ENCODE measurements around the gene GPC5.
"Not testable (repeated sequence)": the region's sequence is repeated elsewhere in the genome, so short reads cannot be mapped to it uniquely, and the experiment has no call there.

The GPC5 gene

DNA sequence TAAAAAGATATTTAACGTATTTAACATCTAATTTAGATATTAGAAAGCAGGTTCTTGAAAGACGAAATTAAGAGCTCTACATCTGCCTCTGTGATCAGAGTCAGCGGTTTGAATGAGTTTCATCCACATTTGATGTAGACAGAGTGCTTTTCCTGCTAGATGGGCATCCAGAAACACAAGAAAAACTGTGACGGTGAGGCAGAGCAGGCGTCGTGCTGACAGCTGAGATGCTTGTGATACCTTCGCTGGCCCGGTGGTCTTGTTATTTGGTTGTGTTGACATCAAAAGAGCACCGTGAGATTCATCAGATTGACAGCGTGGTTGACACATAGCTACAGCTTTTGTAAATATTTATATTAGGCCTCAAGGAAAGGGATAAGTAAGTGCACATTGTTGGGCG is 399.1 kb downstream of the GPC5 start:
- no peak for DNase-seq

DNA sequence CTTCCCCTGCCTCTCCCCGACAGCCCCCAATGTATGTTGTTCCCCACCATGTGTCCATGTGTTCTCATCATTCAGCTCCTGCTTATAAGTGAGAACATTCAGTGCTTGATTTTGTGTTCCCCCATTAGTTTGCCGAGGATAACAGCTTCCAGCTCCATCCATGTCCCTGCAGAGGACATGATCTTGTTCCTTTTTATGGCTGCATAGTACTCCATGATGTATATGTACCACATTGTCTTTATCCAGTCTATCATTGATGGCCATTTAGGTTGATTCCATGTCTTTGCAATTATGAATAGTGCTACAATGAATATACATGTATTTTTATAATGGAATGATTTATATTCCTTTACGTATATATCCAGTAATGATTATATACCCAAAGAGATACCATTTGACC is 399.9 kb downstream of the GPC5 start:
- DNase-seq, result not testable (repeated sequence)

DNA sequence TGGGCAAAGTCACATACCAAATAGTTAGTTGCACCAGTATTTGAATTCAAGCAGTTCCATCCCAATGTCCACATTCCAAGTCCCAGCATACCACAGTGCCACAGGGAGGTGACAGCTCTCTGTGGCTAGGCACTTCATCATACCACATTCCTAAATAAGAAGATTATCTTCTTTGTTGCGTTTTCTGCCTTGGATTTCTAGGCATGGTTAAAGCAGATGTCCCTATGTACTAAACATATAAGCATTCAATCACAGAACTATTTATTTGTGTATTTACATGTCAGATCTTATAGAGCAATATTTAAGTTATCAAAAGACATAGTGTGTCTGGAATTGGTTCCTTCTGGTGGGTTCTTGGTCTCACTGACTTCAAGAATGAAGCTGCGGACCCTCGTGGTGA is 403.4 kb downstream of the GPC5 start:
- DNase-seq, result not testable (repeated sequence)

DNA sequence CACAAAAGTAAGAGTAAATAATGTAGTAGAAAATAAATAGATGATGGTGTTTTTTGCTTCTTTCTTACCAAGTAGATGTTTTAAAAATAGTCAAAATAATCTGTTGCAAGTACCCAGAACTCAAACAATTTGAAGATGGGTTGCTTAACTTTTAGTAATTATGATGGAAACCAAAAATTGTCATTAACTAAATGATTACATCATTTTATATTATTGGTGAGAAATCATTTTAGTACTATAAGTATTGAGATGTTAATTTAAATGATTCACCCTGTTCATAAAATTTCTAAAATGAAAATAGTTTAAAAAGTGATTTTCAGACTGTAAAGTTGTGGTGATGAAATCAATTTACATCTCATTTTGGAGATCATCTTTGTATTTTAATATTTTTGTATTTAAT is 404.5 kb downstream of the GPC5 start:
- DNase-seq, result no peak

- no peak for DNase-seq
Measured at GRCh38 chr13:91804724-91805123, 406.3 kb downstream of the GPC5 start.

DNA sequence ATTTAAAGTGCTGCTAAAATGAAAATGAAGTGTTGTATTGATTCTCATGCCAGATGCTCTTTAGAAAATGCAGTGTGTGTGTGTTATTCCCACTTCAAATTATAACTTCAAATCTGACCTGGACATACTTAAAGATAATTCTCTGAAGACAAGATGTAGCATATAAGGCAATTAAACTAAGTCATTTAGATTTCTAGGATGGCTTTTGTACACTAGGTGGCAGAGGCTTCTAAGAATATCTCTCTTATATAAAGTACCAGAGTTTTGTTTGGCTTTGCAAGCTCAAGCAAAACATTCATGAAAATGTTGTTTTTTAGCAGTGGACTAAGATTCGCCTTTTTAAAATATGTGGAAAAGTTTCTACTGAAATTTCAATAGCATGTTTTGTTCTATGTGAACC is 407.2 kb downstream of the GPC5 start:
- DNase-seq, result no peak

DNA sequence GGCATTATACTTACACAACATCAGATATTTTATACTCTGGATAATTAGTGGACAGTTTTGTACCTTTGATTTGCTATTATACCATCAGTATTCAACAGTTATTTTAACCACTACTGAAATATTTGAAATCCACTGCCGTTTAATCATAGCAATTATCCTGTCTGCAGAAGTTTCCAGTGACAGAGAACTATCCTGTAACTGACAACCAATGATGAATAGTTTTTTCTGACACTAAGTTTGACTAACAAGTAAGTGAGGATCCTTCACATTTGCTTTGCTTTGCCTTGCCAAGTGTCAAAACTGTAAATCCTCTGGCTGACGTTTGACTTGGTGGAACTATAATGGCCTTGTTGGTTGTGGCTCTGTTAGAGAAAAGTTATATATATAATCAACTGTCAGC is 410.7 kb downstream of the GPC5 start:
- no peak for DNase-seq

DNA sequence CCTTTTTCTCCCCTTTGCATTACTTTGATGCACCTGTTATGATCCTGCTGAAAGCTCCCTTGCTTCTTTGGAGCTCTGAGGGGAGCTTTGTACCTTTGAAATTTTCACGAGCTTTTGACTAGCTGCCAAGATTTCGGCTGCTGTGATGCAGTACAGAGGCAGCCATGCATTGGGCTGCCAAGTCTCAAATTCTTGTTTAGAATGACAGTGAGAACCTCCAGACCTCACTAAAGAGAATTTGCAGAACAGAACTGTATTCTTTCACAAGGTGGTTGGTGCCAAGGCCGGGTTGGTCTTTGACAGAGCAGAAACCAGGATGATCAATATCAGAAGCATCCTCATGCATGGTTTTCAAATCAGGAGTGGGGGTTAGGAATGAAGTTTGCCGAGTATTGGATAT is 414.8 kb downstream of the GPC5 start:
- no peak for DNase-seq

- DNase-seq, result no peak
Measured at GRCh38 chr13:91816263-91816807, 417.9 kb downstream of the GPC5 start.

DNA sequence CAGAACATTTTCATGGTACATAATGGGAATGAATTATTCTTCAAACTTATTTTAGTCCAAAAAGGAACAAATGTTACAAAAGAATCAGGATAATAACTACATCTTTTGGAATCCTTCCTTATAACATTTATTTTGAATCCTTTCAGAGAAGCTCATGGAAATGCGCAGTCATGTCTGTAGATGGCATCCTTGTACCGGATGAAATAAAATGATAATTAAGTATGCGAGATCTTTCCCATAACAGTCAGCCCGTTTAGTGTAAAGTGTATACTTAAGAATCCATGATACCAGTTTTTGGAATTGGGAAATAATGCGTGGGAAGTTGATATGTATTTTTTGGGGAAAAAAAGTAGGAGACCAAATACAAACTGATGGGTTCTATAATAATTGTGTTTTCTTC is 418.8 kb downstream of the GPC5 start:
- no peak for DNase-seq

DNA sequence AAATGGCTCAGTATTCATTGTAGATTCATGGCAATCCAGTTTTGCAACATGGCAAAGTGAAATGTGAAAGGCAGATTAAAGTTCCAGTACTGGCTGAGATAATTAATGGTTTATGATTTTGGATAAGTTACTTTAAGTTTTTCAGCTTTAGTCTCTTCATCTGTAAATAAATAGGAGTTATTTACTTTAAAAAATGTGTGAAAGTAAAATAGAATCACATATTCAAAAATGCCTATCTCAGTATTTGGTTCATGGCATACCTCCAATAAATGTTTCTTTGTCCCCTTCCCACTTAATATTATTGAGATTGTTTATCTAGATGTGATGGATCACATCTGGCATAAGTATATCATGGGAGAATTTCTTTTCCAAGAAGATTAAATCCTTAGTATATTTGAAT is 426.0 kb downstream of the GPC5 start:
- DNase-seq, result no peak

GRCh38 chr13:91825516-91825915 is 427.1 kb downstream of the GPC5 start:
- DNase-seq, result no peak

GRCh38 chr13:91836553-91836952 is 438.1 kb downstream of the GPC5 start:
- DNase-seq, result no peak

- DNase-seq, result no peak
Measured at GRCh38 chr13:91845612-91846011, 447.2 kb downstream of the GPC5 start.

DNA sequence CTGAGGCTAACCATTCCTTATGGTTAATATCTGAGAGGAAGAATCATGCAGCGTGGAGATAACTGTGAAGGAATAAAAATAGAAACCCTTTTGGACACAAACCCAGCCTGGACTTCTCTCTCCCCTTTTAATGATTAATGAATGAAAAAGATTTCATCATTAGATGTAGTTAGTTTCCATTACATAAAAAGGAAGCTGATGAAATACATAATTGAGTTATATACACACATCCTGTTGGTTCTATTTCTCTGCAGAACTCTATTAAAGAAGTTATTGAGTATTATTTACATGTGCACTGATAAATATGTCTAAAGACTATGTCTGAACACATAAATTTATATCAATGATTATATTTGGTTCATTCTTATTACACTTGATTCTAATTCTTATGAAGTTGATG is 465.3 kb downstream of the GPC5 start:
- DNase-seq, result no peak

GRCh38 chr13:91868351-91868750 is 469.9 kb downstream of the GPC5 start:
- no peak for DNase-seq

GRCh38 chr13:91878491-91878890 is 480.1 kb downstream of the GPC5 start:
- no peak for DNase-seq

GRCh38 chr13:91879360-91879759 is 480.9 kb downstream of the GPC5 start:
- DNase-seq, result no peak

- no peak for DNase-seq
Measured at GRCh38 chr13:91882918-91883317, 484.5 kb downstream of the GPC5 start.

- DNase-seq, result no peak
Measured at GRCh38 chr13:91889641-91890040, 491.2 kb downstream of the GPC5 start.

DNA sequence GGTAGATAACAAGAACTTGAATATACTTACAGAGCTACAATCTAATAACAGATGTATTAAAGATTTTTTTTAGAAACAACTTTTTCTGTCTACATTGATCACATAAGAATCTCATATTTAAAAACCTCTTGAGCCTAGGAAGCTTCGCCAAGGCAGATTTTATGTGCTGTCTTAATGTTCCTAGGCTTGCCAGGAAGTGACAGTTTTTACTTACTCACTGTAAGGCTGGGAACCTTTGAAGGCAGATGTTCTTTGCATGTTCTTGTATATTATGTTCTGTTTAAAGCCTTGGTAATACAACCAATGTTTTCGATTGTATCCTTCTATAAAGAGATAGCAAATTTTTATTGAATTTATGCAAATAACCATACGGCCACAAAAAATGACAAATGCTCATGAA is 492.7 kb downstream of the GPC5 start:
- DNase-seq, result no peak

DNA sequence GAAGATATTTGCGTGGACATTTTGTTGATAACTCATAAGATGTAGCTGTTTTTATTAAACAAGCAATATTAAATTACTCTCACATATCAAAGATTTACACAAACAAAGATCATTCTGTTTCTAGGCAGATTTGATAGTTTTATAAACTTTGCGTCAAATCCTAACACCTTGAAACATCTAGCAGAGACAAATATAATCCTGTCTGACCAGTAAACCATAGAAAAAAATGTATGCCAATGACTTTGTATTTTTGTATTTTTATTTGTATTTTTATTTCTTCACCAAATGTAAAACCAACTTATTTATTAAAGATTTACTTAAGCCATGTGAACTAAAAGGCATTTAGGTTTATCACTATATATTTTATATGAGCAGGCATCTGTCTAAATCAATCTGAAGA is 494.6 kb downstream of the GPC5 start:
- DNase-seq, result no peak

- DNase-seq, result no peak
Measured at GRCh38 chr13:91894316-91894715, 495.9 kb downstream of the GPC5 start.

DNA sequence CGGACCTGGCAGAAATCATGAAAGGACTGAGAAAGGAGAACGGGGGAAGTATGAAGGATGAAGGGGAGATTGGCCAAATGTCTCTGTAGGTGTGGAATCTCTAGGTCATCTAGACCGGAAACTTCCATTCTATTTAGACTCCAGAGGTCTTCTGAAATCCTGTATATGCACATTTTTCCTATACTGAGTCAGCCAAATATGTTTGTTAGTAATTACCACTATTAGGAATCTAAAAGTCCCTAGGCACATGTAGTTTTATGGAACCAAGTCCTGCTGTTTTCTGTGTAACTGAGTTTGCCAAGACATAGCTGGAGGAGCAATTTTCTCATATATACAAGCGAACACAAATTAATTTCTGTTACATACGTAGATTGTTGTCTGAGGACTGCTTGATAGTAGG is 498.1 kb downstream of the GPC5 start:
- no peak for DNase-seq

- not testable (repeated sequence) for DNase-seq
Measured at GRCh38 chr13:91898986-91899385, 500.6 kb downstream of the GPC5 start.

- no peak for DNase-seq
Measured at GRCh38 chr13:91902291-91902690, 503.9 kb downstream of the GPC5 start.

Data from CD4-positive, alpha-beta T cell treated with Interleukin-1 beta for 1 hour (primary cell).